GM23338 (cell line): ENCODE measurements around the gene PDE4B. TPM values are rescaled to one million over a fixed set of nuclear protein-coding genes. Genes with fewer than 3 reads are reported as not detected.

Experiments used
- ATAC-seq: fragments of 200-7000 bp; cut with Tn5 transposase; 3 replicates; pipeline ENCODE4 v1.9.1; 2020
- DNase-seq: peaks from one replicate; pipeline ENCODE4 v3.0.0-alpha.2; 2015; ENCODE audit warnings: low spot score
- H2AFZ ChIP-seq: fragments of 200-600 bp; sonication (generic); 2 replicates; pipeline ENCODE4 v1.8.0; 2016; ENCODE audit warnings: antibody characterized with exemption, mild to moderate bottlenecking, moderate library complexity
- H3F3A ChIP-seq: fragments of 200-600 bp; sonication (generic); replicated peaks from 2 replicates; pipeline ENCODE4 v1.8.0; 2017; ENCODE audit warnings: antibody characterized with exemption, mixed run types, low read depth
- H3K27ac ChIP-seq: fragments of 200-600 bp; sonication (generic); 2 replicates; pipeline ENCODE4 v1.6.1; 2016; ENCODE audit warnings: low read depth
- H3K27me3 ChIP-seq: fragments of 200-600 bp; sonication (generic); 2 replicates; pipeline ENCODE4 v1.8.0; 2016; ENCODE audit warnings: mild to moderate bottlenecking, mixed run types, moderate library complexity; ENCODE audit not compliant: insufficient read depth
- H3K36me3 ChIP-seq: fragments of 200-600 bp; sonication (generic); 2 replicates; pipeline ENCODE4 v1.8.0; 2016; ENCODE audit warnings: mild to moderate bottlenecking; ENCODE audit not compliant: insufficient read depth
- H3K4me1 ChIP-seq: fragments of 200-600 bp; sonication (generic); 2 replicates; pipeline ENCODE4 v1.8.0; 2016; ENCODE audit warnings: mild to moderate bottlenecking, moderate library complexity; ENCODE audit not compliant: insufficient read depth
- H3K4me2 ChIP-seq: fragments of 200-600 bp; sonication (generic); 2 replicates; pipeline ENCODE4 v1.7.1; 2017; ENCODE audit warnings: mixed run types
- H3K4me3 ChIP-seq: fragments of 200-600 bp; sonication (generic); 2 replicates; pipeline ENCODE4 v1.6.1; 2016; ENCODE audit warnings: mixed run types
- H3K79me2 ChIP-seq: fragments of 200-600 bp; sonication (generic); replicated peaks from 2 replicates; pipeline ENCODE4 v1.8.0; 2017; ENCODE audit warnings: mild to moderate bottlenecking; ENCODE audit not compliant: insufficient read depth
- H3K9me2 ChIP-seq: fragments of 200-600 bp; sonication (generic); 2 replicates; pipeline ENCODE4 v1.8.0; 2017; ENCODE audit not compliant: insufficient read depth
- H4K20me1 ChIP-seq: fragments of 200-600 bp; sonication (generic); replicated peaks from 2 replicates; pipeline ENCODE4 v1.8.0; 2017; ENCODE audit warnings: mild to moderate bottlenecking; ENCODE audit not compliant: insufficient read depth
- H3K27ac Mint-ChIP-seq: 2 replicates; pipeline ENCODE4 v1.8.0; 2020; ENCODE audit warnings: inconsistent platforms, mild to moderate bottlenecking, moderate library complexity, mixed read lengths
- H3K27me3 Mint-ChIP-seq: 3 replicates; pipeline ENCODE4 v1.8.0; 2022; ENCODE audit warnings: low read depth, mild to moderate bottlenecking, moderate library complexity, mixed read lengths, inconsistent platforms; ENCODE audit not compliant: insufficient read depth, poor library complexity
- H3K36me3 Mint-ChIP-seq: 3 replicates; pipeline ENCODE4 v1.8.0; 2021; ENCODE audit warnings: low read depth, mild to moderate bottlenecking, inconsistent platforms, moderate library complexity, mixed read lengths
- H3K4me1 Mint-ChIP-seq: 3 replicates; pipeline ENCODE4 v1.8.0; 2020; ENCODE audit warnings: mild to moderate bottlenecking, inconsistent platforms, mixed read lengths
- H3K4me3 Mint-ChIP-seq: 3 replicates; pipeline ENCODE4 v1.8.0; 2021; ENCODE audit warnings: moderate library complexity, mild to moderate bottlenecking, inconsistent platforms, mixed read lengths
- H3K9me3 Mint-ChIP-seq: 3 replicates; pipeline ENCODE4 v1.8.0; 2020; ENCODE audit warnings: moderate library complexity, mild to moderate bottlenecking, inconsistent platforms, mixed read lengths
- CTCF ChIP-seq, 2 experiments: fragments of 200-600 bp in 1 of 2; sonication (generic) in 1 of 2; conservative IDR thresholded peaks; 2 replicates each; pipeline versions ENCODE4 v1.5.1 to v1.6.1; 2016 to 2017; ENCODE audit warnings: antibody characterized with exemption in 2 of 2, low read depth in 2 of 2, mild to moderate bottlenecking in 2 of 2, moderate library complexity in 1 of 2
- NANOG ChIP-seq: IDR thresholded peaks from 2 replicates; pipeline ENCODE4 v1.6.1; 2016; ENCODE audit warnings: antibody characterized with exemption, borderline replicate concordance
- POLR2AphosphoS5 ChIP-seq: IDR thresholded peaks from 2 replicates; pipeline ENCODE4 v1.6.1; 2016; ENCODE audit warnings: antibody characterized with exemption, low read depth
- STAT1 ChIP-seq: IDR thresholded peaks from one replicate; pipeline ENCODE4 v1.6.1; 2016; ENCODE audit warnings: antibody characterized with exemption; ENCODE audit not compliant: unreplicated experiment
- ZNF331 ChIP-seq: fragments of 250-450 bp; sonication (Bioruptor Pico); IDR thresholded peaks from 2 replicates; pipeline ENCODE4 v1.5.0; 2020; ENCODE audit warnings: low read depth, mild to moderate bottlenecking, moderate library complexity
- ZNF462 ChIP-seq: fragments of 250-450 bp; sonication (Bioruptor Pico); IDR thresholded peaks from 2 replicates; pipeline ENCODE4 v1.5.0; 2020; ENCODE audit warnings: mild to moderate bottlenecking, moderate library complexity
- polyA plus RNA-seq: library from polyadenylated mRNA; unstranded; fragments of >200 nt; fragmentation: Nextera tagmentation; extraction: Ambion mirVana; gene quantifications from 2 replicates; pipeline ENCODE4 v1.2.1, GENCODE V29; 2016
- total RNA-seq: library from RNA; depleted of rRNA; stranded (reverse); fragments of >200 nt; shearing (Covaris generic); gene quantifications from 2 replicates; pipeline ENCODE4 v1.2.3, GENCODE V29; 2014
- TF ChIP-seq, protein P1 (sequence below): IDR thresholded peaks from one replicate; pipeline ENCODE4 v1.6.1; 2018; ENCODE audit warnings: antibody characterized with exemption; ENCODE audit not compliant: unreplicated experiment

The PDE4B gene
- total and polyA plus RNA-seq, 2 experiments from 2014 or later: 14.0 to 25.6 TPM

DNA sequence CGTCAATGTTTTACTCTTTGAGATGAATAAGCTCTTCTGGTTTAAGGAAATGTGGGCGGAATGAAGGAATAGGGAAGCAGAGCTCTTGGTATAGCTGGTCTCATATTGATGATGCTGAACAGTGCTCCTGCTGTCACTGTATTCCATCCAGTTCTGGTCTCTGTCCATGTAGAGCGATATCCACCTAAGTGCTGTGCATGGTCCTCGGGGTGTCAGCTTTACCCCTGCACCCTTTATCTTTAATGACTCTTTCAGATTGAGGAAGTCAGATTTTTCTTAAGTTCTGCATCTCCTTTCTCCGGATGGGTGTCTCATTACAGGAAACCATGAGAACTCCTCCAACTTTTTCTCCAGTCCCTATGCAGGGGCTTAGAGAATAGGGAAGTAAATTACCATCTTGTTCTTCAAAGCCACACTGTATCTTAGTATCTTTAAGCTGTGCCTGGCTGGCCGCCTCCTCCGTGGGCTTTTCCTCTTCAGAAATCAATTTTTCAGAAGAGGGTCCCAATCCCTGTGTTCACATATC lies 52.9 kb downstream of the PDE4B start (continued):
- no peak for TF ChIP-seq ZNF462 (CRISPR knock-in tag)

DNA sequence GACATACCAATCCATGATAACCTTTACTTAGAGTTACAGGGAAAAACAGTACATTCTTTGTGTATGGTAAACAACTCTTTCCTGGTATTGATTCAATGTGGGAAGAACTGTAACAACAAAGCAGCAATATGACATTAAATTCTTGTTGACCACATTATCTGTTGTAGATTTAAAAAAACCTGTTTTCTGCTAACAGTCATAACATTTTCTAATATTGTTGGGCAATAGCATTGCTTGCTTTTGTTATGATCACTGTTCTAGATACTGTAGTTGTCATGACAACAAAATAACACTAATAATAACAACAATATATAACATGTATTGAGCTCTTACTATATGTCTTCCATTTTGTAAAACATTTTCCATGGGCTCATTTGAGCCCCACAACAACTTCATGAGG lies 54.2 kb downstream of the PDE4B start:
- H3K9me3 Mint-ChIP-seq: no peaks in the 10 kb centered on the region
- no peaks in the 10 kb centered on the region for H3F3A ChIP-seq
- ATAC-seq: no peak
- no peaks in the 10 kb centered on the region for H3K4me1 ChIP-seq
- H3K9me2 ChIP-seq: no peaks in the 10 kb centered on the region
- H3K36me3 Mint-ChIP-seq: no peaks in the 10 kb centered on the region; the same call in 2 of the 3 replicates
- H3K27ac ChIP-seq: no peak overlapping the region
- no peaks in the 10 kb centered on the region for H4K20me1 ChIP-seq
- no peak overlapping the region for H3K4me3 ChIP-seq
- H3K4me1 Mint-ChIP-seq: no peaks in the 10 kb centered on the region
- no peaks in the 10 kb centered on the region for H3K36me3 ChIP-seq
- DNase-seq: no peak
- no peaks in the 10 kb centered on the region for H3K27me3 Mint-ChIP-seq
- no peaks in the 10 kb centered on the region for H3K27me3 ChIP-seq
- no peak overlapping the region for H3K4me3 Mint-ChIP-seq
- no peak overlapping the region for H2AFZ ChIP-seq
- H3K27ac Mint-ChIP-seq: no peak overlapping the region
- H3K4me2 ChIP-seq: no peak overlapping the region
- H3K79me2 ChIP-seq: no peaks in the 10 kb centered on the region
- TF ChIP-seq, protein P1, sequence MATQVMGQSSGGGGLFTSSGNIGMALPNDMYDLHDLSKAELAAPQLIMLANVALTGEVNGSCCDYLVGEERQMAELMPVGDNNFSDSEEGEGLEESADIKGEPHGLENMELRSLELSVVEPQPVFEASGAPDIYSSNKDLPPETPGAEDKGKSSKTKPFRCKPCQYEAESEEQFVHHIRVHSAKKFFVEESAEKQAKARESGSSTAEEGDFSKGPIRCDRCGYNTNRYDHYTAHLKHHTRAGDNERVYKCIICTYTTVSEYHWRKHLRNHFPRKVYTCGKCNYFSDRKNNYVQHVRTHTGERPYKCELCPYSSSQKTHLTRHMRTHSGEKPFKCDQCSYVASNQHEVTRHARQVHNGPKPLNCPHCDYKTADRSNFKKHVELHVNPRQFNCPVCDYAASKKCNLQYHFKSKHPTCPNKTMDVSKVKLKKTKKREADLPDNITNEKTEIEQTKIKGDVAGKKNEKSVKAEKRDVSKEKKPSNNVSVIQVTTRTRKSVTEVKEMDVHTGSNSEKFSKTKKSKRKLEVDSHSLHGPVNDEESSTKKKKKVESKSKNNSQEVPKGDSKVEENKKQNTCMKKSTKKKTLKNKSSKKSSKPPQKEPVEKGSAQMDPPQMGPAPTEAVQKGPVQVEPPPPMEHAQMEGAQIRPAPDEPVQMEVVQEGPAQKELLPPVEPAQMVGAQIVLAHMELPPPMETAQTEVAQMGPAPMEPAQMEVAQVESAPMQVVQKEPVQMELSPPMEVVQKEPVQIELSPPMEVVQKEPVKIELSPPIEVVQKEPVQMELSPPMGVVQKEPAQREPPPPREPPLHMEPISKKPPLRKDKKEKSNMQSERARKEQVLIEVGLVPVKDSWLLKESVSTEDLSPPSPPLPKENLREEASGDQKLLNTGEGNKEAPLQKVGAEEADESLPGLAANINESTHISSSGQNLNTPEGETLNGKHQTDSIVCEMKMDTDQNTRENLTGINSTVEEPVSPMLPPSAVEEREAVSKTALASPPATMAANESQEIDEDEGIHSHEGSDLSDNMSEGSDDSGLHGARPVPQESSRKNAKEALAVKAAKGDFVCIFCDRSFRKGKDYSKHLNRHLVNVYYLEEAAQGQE: no peak
- TF ChIP-seq ZNF331 (CRISPR knock-in tag) (no peak), CTCF (conservative IDR thresholded peaks at IDR 0.05; ENCODE audit: low read depth in 2 of 2) (no peak), STAT1 (no peak), POLR2AphosphoS5 (no peak), NANOG (no peak)
